ENCODE data around the gene MAP4K1.
"Not testable (repeated sequence)": the region's sequence is repeated elsewhere in the genome, so short reads cannot be mapped to it uniquely, and the experiment has no call there.

Gene MAP4K1

GRCh38 chr19:38583219-38583984 lies 34.4 kb downstream of the MAP4K1 start:
- TF ChIP-seq CTCF (IDR thresholded peaks at IDR 0.05), result no peak
- Histone ChIP-seq H3K9me3 (no peaks in the 10 kb centered on the region), H3K27ac (no peak overlapping the region), H3K4me1 (ENCODE audit: control insufficient read depth in 1 of 2, insufficient read depth in 1 of 2, low read depth in 1 of 2, low read length in 1 of 2) (no peaks in the 10 kb centered on the region), H3K4me3 (ENCODE audit: low read depth in 1 of 2, low read length in 1 of 2) (no peak overlapping the region), H3K36me3 (no peaks in the 10 kb centered on the region), H3K27me3 (no peaks in the 10 kb centered on the region)

- TF ChIP-seq CTCF (IDR thresholded peaks at IDR 0.05), result no peak
- H3K36me3 ChIP-seq, result no peaks in the 10 kb centered on the region
- H3K9me3 ChIP-seq, result no peaks in the 10 kb centered on the region
Observed at GRCh38 chr19:38580080-38580479, 37.7 kb downstream of the MAP4K1 start.

GRCh38 chr19:38579304-38579703 lies 38.4 kb downstream of the MAP4K1 start:
- not testable (repeated sequence) for H3K36me3 ChIP-seq

More at GRCh38 chr19:38580080-38580479, 37.7 kb downstream of the MAP4K1 start:
- Histone ChIP-seq H3K27me3 (no peaks in the 10 kb centered on the region), H3K4me1 (ENCODE audit: control insufficient read depth in 1 of 2, insufficient read depth in 1 of 2, low read depth in 1 of 2, low read length in 1 of 2) (no peaks in the 10 kb centered on the region), H3K27ac (no peak overlapping the region), H3K4me3 (ENCODE audit: low read depth in 1 of 2, low read length in 1 of 2) (no peak overlapping the region)

GRCh38 chr19:38577826-38578225 lies 39.9 kb downstream of the MAP4K1 start:
- TF ChIP-seq CTCF (IDR thresholded peaks at IDR 0.05), result no peak
- H3K4me1 ChIP-seq (ENCODE audit: control insufficient read depth in 1 of 2, insufficient read depth in 1 of 2, low read depth in 1 of 2, low read length in 1 of 2), result no peaks in the 10 kb centered on the region
- H3K36me3 ChIP-seq, result no peaks in the 10 kb centered on the region
- H3K27me3 ChIP-seq, result no peaks in the 10 kb centered on the region
- no peaks in the 10 kb centered on the region for H3K9me3 ChIP-seq
- no peak overlapping the region for H3K27ac ChIP-seq
- no peak overlapping the region for H3K4me3 ChIP-seq (ENCODE audit: low read depth in 1 of 2, low read length in 1 of 2)

More at GRCh38 chr19:38579304-38579703, 38.4 kb downstream of the MAP4K1 start:
- H3K4me1 ChIP-seq (ENCODE audit: control insufficient read depth in 1 of 2, insufficient read depth in 1 of 2, low read depth in 1 of 2, low read length in 1 of 2); H3K4me3 ChIP-seq (ENCODE audit: low read depth in 1 of 2, low read length in 1 of 2); H3K27ac ChIP-seq; H3K27me3 ChIP-seq; H3K9me3 ChIP-seq: not testable (repeated sequence)

DNA sequence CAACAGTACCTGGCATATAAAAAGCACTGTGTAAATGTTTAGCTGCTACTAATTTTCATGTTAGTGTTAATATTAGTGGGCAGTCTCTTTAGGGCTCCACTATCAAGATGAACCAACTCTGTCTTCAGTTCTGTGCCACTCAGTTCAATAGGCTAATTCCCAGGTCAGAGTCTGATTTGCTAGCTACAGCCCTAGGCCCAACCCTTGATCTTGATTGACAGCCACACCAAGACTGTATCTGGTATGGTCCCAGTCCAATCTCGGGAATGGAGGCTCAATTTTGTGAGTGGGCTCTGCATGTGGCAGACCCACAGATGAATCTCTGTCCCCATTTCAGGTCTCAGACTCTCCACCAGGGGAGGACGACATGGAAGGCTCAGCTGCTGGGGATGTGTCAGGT lies 46.1 kb downstream of the MAP4K1 start:
- no peaks in the 10 kb centered on the region for H3K9me3 ChIP-seq
- no peaks in the 10 kb centered on the region for H3K4me1 ChIP-seq (ENCODE audit: control insufficient read depth in 1 of 2, insufficient read depth in 1 of 2, low read depth in 1 of 2, low read length in 1 of 2)
- no peaks in the 10 kb centered on the region for H3K36me3 ChIP-seq
- peaks cover 15% of the 10 kb centered on the region for H3K27me3 ChIP-seq
- no peak for TF ChIP-seq CTCF (IDR thresholded peaks at IDR 0.05)
- H3K27ac ChIP-seq, result no peak overlapping the region
- no peak overlapping the region for H3K4me3 ChIP-seq (ENCODE audit: low read depth in 1 of 2, low read length in 1 of 2)

- Histone ChIP-seq H3K27me3 (peaks cover 36% of the 10 kb centered on the region), H3K9me3 (no peaks in the 10 kb centered on the region), H3K27ac (no peak overlapping the region), H3K4me3 (ENCODE audit: low read depth in 1 of 2, low read length in 1 of 2) (no peak overlapping the region), H3K4me1 (ENCODE audit: control insufficient read depth in 1 of 2, insufficient read depth in 1 of 2, low read depth in 1 of 2, low read length in 1 of 2) (no peaks in the 10 kb centered on the region), H3K36me3 (no peaks in the 10 kb centered on the region)
- no peak for TF ChIP-seq CTCF (IDR thresholded peaks at IDR 0.05)
Observed at GRCh38 chr19:38569368-38569983, 48.3 kb downstream of the MAP4K1 start.

All from neutrophil (primary cell).